ENCODE results near the gene GRB7.

GRB7 gene

DNA sequence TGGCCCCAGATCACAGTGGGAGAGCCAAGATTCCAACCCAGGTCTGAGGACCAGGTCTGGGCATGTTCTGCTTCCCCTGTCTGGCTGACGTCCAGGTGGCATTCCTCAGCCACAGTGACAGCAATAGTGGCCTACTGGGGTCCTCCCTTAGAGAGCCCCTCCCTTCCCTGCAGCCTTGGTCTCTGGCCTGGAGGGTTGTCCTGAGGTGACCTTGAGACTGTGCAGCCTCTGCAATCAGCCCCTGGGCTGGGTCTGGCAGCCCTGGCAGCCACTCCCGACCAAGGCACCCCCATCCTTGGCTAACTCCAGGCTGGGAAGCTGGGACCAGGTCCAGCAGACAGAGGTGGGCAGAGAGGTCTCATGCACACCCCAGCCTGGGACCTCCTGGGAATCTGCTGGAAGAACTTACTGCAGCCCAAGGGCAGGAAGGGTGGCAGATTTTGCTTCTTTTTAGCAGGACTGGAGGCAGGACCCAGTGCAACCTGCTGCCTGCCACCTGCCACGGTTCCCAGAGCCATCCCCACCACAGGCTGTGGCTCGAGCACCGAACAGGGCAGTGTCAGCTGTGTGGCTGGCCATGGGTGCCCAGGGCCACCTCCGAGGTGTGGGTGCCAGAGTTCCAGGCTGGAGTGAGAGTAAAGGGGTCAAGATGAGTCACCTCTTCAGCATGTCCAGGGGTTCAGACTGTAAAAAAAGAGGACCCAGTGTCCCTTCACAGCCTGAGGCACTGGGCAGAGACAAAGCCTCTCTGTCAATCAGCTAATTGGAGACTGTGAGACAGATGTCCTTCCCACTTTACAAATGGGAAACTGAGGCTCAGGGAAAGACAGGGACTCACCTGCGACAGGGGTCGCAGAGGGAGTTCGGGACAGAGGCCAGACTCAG, 12.6 kb downstream of the GRB7 start:
- DNase-seq (ENCODE audit: low read depth), result no peak
- TF ChIP-seq, protein P1, sequence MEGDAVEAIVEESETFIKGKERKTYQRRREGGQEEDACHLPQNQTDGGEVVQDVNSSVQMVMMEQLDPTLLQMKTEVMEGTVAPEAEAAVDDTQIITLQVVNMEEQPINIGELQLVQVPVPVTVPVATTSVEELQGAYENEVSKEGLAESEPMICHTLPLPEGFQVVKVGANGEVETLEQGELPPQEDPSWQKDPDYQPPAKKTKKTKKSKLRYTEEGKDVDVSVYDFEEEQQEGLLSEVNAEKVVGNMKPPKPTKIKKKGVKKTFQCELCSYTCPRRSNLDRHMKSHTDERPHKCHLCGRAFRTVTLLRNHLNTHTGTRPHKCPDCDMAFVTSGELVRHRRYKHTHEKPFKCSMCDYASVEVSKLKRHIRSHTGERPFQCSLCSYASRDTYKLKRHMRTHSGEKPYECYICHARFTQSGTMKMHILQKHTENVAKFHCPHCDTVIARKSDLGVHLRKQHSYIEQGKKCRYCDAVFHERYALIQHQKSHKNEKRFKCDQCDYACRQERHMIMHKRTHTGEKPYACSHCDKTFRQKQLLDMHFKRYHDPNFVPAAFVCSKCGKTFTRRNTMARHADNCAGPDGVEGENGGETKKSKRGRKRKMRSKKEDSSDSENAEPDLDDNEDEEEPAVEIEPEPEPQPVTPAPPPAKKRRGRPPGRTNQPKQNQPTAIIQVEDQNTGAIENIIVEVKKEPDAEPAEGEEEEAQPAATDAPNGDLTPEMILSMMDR (IDR thresholded peaks at IDR 0.05; ENCODE audit: low read length, missing control alignments), result no peak

DNA sequence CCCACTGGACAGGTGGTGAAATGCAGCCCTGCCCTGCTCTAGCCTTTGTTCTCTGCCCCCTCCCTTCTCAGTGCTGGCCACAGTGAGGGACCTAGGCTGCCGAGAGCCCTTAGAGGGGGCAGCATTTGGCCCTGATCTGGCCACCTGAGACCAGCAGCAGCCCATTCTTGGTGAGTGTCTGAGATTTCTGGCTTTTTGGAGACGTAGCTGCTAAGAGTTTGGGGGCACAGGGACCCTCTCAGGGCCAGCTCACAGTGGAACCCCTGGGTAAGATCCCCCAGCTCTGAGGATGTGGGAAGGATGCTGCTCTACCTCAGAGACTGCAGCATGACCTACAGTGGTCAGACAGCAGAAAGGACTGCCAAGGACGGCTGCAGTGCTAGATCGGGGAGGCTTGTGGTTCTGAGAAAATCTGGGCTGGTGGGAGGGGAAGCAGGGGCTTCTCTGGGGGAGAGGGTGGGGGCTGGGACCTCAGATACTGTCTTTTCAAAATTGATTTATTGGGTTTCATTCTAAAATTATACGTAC, 13.3 kb downstream of the GRB7 start:
- no peak for DNase-seq (ENCODE audit: low read depth)

More for the DNA sequence above, 12.6 kb downstream of the GRB7 start:
- H3K4me3 ChIP-seq (replicated peaks; ENCODE audit: low read depth, low read length), result no peak overlapping the region

DNA sequence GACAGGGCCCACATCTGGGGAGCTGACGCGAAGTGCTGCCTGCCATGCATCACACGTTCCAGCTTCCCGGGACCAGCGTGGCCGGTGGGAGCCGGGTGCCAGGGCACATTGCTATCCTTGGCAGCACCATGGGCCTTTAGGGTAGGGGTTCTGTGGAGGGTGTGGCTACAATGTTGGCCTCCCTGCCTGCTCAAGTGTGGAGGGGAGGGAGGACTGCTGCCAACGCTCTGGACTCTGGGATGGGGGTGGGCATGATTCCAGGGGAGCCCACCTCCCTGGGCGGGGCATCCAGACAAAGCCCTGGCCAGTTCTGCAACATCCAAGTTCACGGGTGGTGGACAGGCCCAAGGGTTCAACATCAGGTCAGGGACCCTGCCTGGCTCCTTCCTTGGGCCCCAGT, 13.9 kb downstream of the GRB7 start:
- DNase-seq (ENCODE audit: low read depth), result no peak
- H3K4me3 ChIP-seq (replicated peaks; ENCODE audit: low read depth, low read length), result no peak overlapping the region
- TF ChIP-seq, protein P1 (IDR thresholded peaks at IDR 0.05; ENCODE audit: low read length, missing control alignments), result no peak

More for the DNA sequence above, 13.3 kb downstream of the GRB7 start:
- TF ChIP-seq, protein P1 (IDR thresholded peaks at IDR 0.05; ENCODE audit: low read length, missing control alignments), result no peak
- no peak overlapping the region for H3K4me3 ChIP-seq (replicated peaks; ENCODE audit: low read depth, low read length)

GRCh38 chr17:39752241-39752881, 14.6 kb downstream of the GRB7 start:
- TF ChIP-seq, protein P1 (IDR thresholded peaks at IDR 0.05; ENCODE audit: low read length, missing control alignments), result no peak
- DNase-seq (ENCODE audit: low read depth), result no peak
- no peak overlapping the region for H3K4me3 ChIP-seq (replicated peaks; ENCODE audit: low read depth, low read length)

GRCh38 chr17:39753514-39754160, 15.9 kb downstream of the GRB7 start:
- H3K4me3 ChIP-seq (replicated peaks; ENCODE audit: low read depth, low read length), result peak overlapping the region; percentile 60
- no peak for DNase-seq (ENCODE audit: low read depth)
- TF ChIP-seq, protein P1 (IDR thresholded peaks at IDR 0.05; ENCODE audit: low read length, missing control alignments), result no peak

GRCh38 chr17:39754161-39754957, 16.6 kb downstream of the GRB7 start:
- TF ChIP-seq, protein P1 (IDR thresholded peaks at IDR 0.05; ENCODE audit: low read length, missing control alignments), result peak; percentile 44
- peak; percentile 85 for DNase-seq (ENCODE audit: low read depth)
- peak overlapping the region; percentile 60 for H3K4me3 ChIP-seq (replicated peaks; ENCODE audit: low read depth, low read length)
